ENCODE measurements around the gene GALNT9. TPM values are rescaled to one million over a fixed set of nuclear protein-coding genes. Genes with fewer than 3 reads are reported as not detected.

GALNT9 gene
- total and polyA plus RNA-seq, 10 donors = 0.20 to 2.4 (median 0.84) TPM

- DNase-seq = peak; percentile 91
- 40 to 68% (median 44%) methylated on average over 16 to 41 of the region's 41 CpGs for WGBS, 5 donors
- no peak for TF ChIP-seq POLR2A (IDR thresholded peaks at IDR 0.05)
- peak in 2 of 3 donors; percentile 49 to 65 for TF ChIP-seq POLR2AphosphoS5 (IDR thresholded peaks at IDR 0.05)
- TF ChIP-seq CTCF (IDR thresholded peaks at IDR 0.05 in 8 of 11, conservative IDR thresholded peaks at IDR 0.05 in 3 of 11) = peak; percentile 79 to 97 (median 94)
Observed at GRCh38 chr12:132153501-132154340, 175.7 kb downstream of the GALNT9 start.

GRCh38 chr12:132152953-132153352 lies 176.4 kb downstream of the GALNT9 start:
- peak; percentile 74 for DNase-seq
- Histone ChIP-seq H3K36me3 (peaks cover 0 to 32% (median 25%) of the 10 kb centered on the region in 6 donors), H3K4me3 (no peak overlapping the region), H3K4me1 (peaks cover 7 to 19% (median 12%) of the 10 kb centered on the region in 6 donors), H3K9me3 (no peaks in the 10 kb centered on the region), H3K27me3 (replicated peaks in 1 of 7) (no peaks in the 10 kb centered on the region), H3K27ac (no peak overlapping the region)
- TF ChIP-seq POLR2A (IDR thresholded peaks at IDR 0.05) = no peak
- no peak for TF ChIP-seq POLR2AphosphoS5 (IDR thresholded peaks at IDR 0.05)
- TF ChIP-seq CTCF (IDR thresholded peaks at IDR 0.05 in 8 of 11, conservative IDR thresholded peaks at IDR 0.05 in 3 of 11) = no peak
- intact Hi-C loops (cut with DNase I; ENCODE audit: low total_unique reads) = loop anchor here (10.0 kb wide), 2 partner anchors 262 to 462 kb away; partner anchors contain the start of genes LRCOL1 and P2RX2
- 88 to 96% (median 93%) methylated on average over 20 of the region's 20 CpGs for WGBS, 5 donors

More at GRCh38 chr12:132153501-132154340, 175.7 kb downstream of the GALNT9 start:
- Histone ChIP-seq H3K4me1 (peaks cover 7 to 17% (median 12%) of the 10 kb centered on the region in 6 donors), H3K27me3 (replicated peaks in 1 of 7) (no peaks in the 10 kb centered on the region), H3K9me3 (no peaks in the 10 kb centered on the region), H3K36me3 (peaks cover 0 to 28% (median 19%) of the 10 kb centered on the region in 6 donors), H3K4me3 (peak overlapping the region in 6 of 8 donors; percentile 6 to 48 (median 13)), H3K27ac (no peak overlapping the region)
- intact Hi-C loops (cut with DNase I; ENCODE audit: low total_unique reads) = loop anchor here (10.0 kb wide), 2 partner anchors 261 to 461 kb away; partner anchors contain the start of genes LRCOL1 and P2RX2

- no peak for TF ChIP-seq CTCF (IDR thresholded peaks at IDR 0.05 in 8 of 11, conservative IDR thresholded peaks at IDR 0.05 in 3 of 11)
- no peak for TF ChIP-seq POLR2A (IDR thresholded peaks at IDR 0.05)
- TF ChIP-seq POLR2AphosphoS5 (IDR thresholded peaks at IDR 0.05) = no peak
- DNase-seq = no peak
- intact Hi-C loops (cut with DNase I; ENCODE audit: low total_unique reads) = loop anchor here (10.0 kb wide), 2 partner anchors 262 to 462 kb away; partner anchors contain the start of genes LRCOL1 and P2RX2
- Histone ChIP-seq H3K4me1 (peaks cover 7 to 24% (median 12%) of the 10 kb centered on the region in 6 donors), H3K9me3 (no peaks in the 10 kb centered on the region), H3K4me3 (no peak overlapping the region), H3K27me3 (replicated peaks in 1 of 7) (no peaks in the 10 kb centered on the region), H3K27ac (no peak overlapping the region), H3K36me3 (peaks cover 0 to 38% (median 30%) of the 10 kb centered on the region in 6 donors)
- WGBS, 5 donors = 90 to 97% (median 92%) methylated on average over 8 to 9 of the region's 9 CpGs
Observed at GRCh38 chr12:132152411-132152821, 177.0 kb downstream of the GALNT9 start.
